GM18498 (cell line): ENCODE measurements around the gene DNAJC12.
A peak's percentile ranks its signal among the peaks of the same experiment; 100 is the strongest.
"Not testable (repeated sequence)": the region's sequence is repeated elsewhere in the genome, so short reads cannot be mapped to it uniquely, and the experiment has no call there.

Source experiments
- ATAC-seq: cut with Tn5 transposase; IDR thresholded peaks from one replicate; pipeline ENCODE4 v1.9.1; 2021; ENCODE audit warnings: mild to moderate bottlenecking, moderate library complexity; ENCODE audit not compliant: unreplicated experiment

The DNAJC12 gene

GRCh38 chr10:67841737-67842136 is 3.7 kb upstream of the DNAJC12 start:
- no peak for ATAC-seq

- ATAC-seq, result no peak
Measured at GRCh38 chr10:67839951-67840350, 2.0 kb upstream of the DNAJC12 start.

- ATAC-seq, result not testable (repeated sequence)
Measured at GRCh38 chr10:67839511-67839910, 1.5 kb upstream of the DNAJC12 start.

GRCh38 chr10:67836972-67837371 is 1.0 kb downstream of the DNAJC12 start:
- no peak for ATAC-seq

- ATAC-seq, result no peak
Measured at GRCh38 chr10:67836488-67836887, 1.5 kb downstream of the DNAJC12 start.

DNA sequence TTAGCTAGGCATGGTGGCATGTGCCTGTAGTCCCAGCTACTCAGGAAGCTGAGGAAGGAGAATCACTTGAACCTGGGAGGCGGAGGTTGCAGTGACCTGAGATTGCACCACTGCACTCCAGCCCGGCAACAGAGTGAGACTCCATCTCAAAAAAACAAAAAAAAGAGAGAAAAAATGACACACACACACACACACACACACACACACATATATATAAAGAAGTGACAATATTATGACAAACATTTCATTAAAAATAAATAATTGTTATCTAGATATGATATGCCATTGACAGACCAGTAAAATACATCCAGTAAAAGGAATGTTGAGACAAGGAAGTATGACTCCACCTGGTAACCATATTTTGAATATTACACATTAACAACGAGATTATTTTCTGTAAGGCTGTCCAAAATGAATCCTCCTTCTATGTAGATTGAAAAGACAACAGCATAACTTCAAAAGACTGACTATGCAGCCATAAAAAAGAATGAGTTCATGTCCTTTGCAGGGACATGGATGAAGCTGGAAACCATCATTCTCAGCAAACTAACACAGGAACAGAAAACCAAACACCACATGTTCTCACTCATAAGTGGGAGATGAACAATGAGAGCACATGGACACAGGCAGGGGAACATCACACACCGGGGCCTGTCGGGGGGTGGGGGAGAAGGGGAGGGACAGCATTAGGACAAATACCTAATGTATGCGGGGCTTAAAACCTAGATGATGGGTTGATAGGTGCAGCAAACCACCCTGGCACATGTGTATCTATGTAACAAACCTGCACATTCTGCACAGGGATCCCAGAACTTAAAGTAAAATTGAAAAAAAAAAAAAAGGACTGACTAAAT is 2.2 kb downstream of the DNAJC12 start:
- ATAC-seq, result not testable (repeated sequence)

DNA sequence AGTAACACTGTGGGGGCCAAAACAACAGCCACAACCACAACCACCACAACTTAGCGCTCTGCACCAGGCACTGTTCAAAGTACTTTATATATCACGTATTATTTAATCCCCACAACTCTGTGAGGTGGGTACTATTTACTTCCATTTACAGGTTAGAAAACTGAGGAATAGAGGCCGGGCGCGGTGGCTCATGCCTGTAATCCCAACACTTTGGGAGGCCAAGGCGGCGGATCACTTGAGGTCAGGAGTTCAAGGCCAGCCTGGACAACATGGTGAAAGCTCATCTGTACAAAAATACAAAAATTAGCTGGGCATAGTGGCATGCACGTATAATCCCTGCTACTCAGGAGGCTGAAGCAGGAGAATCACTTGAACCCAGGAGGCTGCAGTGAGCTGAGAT is 3.6 kb downstream of the DNAJC12 start:
- no peak for ATAC-seq

GRCh38 chr10:67827811-67828210 is 10.2 kb downstream of the DNAJC12 start:
- ATAC-seq, result no peak

DNA sequence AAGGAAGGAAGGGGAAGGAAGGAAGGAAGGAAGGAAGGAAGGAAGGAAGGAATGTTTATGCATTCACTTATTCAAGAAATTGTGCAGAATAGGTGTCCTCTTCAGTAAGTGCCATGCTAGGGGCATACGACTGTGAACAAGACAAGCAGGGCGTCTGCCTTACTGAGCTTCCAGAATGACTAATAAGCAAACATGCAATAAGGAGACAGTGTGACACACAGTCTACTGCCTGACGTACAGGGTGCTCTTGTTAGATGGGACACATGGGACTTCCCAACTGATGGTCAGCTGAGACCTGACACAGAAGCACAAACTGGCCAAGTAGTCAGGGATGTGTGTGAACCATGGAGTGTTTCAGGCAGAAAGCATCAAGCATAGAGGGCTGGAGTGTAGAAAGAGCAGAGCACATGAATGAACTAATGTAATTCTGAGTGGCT is 18.2 kb downstream of the DNAJC12 start:
- ATAC-seq, result peak; percentile 46

DNA sequence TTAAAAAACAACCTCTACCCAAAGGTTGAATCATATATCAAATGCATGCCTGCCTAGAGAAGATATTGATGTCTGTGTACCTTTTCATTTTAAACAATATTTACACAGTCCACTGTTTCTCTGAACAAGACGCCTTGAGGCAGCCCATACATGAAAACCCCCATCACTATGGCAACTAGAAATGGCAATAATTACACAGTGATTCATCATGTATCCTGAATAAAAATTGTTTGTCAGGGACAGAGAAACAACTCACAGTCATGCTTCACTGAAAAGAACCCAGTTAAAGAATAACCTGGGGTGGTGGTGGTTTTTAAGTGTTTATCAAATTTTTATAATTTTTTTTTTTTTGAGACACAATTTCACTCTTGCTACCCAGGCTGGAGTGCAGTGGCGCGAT is 19.7 kb downstream of the DNAJC12 start:
- ATAC-seq, result no peak

DNA sequence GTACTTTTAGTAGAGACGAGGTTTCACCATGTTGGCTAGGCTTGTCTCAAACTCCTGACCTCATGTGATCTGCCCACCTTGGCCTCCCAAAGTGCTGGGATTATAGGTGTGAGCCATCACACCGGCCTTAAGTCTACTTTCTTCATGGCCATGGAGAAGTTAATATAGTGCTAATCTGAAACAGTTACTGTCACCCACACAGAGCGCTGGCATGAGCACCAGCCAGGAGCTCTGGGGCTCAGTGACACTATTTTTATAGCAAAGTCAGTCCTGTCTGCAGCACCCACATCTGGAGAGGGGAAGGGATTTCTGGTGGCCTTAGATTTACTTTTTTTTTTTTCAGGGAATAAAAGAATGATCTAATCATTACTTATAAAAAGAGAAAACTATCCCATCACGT is 21.3 kb downstream of the DNAJC12 start:
- ATAC-seq, result no peak

DNA sequence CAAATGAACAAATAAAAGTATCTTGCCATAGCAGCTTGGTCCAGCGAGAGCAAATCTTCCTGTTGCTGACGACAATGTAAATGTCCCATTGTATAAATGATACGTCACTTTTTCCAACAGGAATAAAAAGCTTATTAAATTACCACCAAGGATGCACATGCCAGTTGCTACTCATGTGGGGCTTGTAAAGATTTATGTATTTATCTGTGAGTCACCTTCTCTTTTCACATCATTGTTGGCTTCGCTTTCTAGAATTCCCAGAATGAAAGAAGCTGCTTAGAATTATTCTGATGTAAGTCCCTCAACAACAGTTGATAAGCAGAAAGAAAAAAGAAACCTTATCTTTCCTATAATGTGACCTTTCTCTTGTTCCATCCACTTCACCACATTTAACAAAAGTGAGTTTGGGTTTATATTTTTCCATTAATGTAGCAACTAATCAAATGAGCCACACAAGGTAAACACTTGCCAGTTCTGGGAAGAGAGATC is 22.4 kb downstream of the DNAJC12 start:
- no peak for ATAC-seq

GRCh38 chr10:67812007-67812406 is 26.0 kb downstream of the DNAJC12 start:
- ATAC-seq, result no peak

DNA sequence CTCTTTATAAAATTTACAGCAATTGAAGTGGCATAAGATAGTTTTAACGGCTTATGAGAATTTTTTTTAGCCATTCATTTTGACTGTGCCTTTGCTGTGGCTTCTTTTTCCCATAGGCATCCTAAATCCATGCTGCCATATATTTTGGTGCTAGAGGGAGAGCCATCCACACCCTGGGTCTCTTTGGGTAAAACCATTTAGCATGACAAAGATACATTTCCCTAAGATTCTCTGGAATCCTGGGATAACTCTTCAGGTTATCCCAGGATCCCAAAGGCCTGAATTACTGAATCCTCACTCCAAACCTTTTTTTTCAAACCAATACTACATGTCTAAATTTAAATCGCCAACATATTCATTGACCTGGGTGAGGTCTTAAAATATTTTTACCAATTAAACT is 28.9 kb downstream of the DNAJC12 start:
- ATAC-seq, result no peak

- ATAC-seq, result no peak
Measured at GRCh38 chr10:67808704-67809103, 29.3 kb downstream of the DNAJC12 start.

- no peak for ATAC-seq
Measured at GRCh38 chr10:67807855-67808456, 30.0 kb downstream of the DNAJC12 start.

GRCh38 chr10:67804395-67804678 is 33.7 kb downstream of the DNAJC12 start:
- ATAC-seq, result no peak

DNA sequence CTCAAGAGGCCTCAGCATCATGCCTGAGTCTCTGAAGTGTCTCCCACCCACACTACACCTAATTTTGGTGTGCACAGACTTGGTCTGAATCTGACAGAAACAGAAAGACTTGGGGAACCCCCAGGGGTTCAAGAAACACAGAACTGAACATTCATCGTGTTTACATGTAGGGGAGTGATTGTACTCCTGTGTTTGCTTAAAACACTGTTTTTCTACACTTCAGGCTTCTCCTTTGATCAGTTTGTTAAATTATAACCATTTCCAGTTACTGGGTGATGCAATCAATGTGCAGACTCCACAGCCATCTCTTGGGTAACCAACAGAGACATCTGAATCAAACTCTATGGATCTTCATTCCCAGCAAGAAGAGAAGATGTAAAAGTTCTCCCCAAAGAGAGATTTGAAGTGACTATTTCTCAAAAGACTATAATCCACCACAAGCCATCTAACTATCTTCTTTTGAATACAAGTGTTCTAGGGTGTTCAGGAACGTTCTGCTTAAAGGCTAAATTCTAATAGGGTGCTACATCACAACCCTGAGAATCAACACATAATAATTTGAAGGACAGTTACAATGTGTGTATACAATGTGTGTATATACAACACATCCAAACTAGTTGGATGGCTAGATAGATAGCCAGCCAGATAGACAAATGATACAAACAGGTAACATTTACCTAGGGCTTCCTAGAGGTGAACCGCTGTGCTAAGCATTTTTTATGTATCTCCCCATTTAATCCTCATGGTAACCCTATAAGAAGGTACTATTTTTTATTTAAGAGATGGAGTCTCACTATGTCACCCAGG is 34.2 kb downstream of the DNAJC12 start:
- peak; percentile 85 for ATAC-seq

- peak; percentile 39 for ATAC-seq
Measured at GRCh38 chr10:67802767-67803538, 35.0 kb downstream of the DNAJC12 start.

GRCh38 chr10:67801118-67801517 is 36.9 kb downstream of the DNAJC12 start:
- ATAC-seq, result no peak

DNA sequence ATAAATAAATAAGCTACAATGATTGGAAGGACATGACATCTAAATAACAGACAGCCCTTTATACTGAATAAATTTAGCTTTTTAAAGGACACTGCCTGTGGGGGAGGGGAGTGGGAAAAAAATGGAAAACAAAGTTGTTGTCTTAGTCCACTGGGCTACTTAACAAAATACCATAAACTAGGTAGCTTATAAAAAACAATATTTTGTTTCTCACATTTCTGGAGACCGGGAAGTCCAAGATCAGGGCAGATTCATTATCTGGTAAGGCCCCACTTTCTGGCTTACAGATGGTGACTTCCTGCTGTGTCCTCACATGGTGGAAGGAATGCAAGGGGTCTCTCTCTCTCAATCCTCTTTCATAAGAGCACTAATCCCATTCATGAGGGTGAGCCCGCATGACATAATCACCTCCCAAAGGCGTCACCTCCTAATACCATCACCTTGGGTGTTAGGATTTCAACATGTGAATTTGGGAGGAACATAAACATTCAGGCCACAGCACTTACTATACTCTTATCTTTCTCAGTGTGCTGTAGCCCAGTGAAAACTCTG is 43.0 kb downstream of the DNAJC12 start:
- ATAC-seq, result no peak
